Erythroblast (primary cell): ENCODE data around the gene CFI.

ENCODE experiments used
- GATA1 ChIP-seq: IDR thresholded peaks from 2 replicates; pipeline ENCODE4 v1.6.1; 2011; ENCODE audit warnings: low read depth, mild to moderate bottlenecking, control low read depth, low read length, moderate library complexity
- POLR2A ChIP-seq: IDR thresholded peaks from 2 replicates; pipeline ENCODE4 v1.6.1; 2011; ENCODE audit warnings: mild to moderate bottlenecking, low read length

DNA sequence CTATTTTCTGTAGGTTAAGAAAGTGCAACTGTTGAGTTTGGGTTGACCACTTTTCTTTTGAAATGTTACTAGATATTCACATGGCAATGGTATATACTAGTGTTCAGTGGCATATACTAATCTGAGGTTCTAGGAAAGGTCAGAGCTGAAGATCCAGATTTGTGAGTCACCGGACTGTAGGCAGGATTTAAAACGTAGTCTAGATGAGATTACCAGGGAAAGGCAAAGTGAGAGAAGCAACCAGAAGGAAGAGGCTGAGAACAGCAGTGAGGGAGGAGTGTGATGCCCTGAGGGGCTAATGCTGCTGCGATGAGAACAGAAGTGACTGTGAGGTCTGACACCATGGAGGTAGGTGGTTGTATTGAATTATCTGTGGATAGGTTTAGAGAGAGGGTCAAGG is 62.3 kb downstream of the CFI start:
- TF ChIP-seq POLR2A (no peak), GATA1 (no peak)
